CD4-positive, alpha-beta T cell treated with Interleukin-6 at 100 ng/mL for 8 hours (primary cell): ENCODE data around the gene IRAK2.
A peak's percentile ranks its signal among the peaks of the same experiment; 100 is the strongest.
"Not testable (repeated sequence)": the region's sequence is repeated elsewhere in the genome, so short reads cannot be mapped to it uniquely, and the experiment has no call there.

Source experiments
- DNase-seq: peaks from one replicate; pipeline ENCODE4 v3.0.0-alpha.2; 2020; ENCODE audit warnings: mixed read lengths, low spot score

Gene IRAK2

DNA sequence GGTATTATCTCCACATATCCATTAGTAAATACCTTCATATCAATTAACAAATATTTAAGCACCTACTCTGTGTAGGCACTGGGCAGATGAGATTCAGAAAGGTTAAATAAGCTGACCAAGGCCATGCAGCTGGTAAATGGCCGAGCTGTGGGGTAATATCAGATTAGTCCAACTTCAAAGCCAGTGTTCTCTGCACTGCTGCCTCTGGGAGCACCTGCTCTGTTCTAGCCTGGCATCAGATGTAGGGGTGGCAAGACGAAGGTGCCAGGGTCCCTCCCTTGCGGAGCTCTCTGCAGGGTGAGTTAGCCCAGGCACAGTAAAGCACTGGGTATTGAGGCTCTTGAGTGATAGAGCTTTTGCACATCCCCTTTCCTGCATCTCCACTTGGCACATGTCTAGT is 89.0 kb downstream of the IRAK2 start:
- no peak for DNase-seq

DNA sequence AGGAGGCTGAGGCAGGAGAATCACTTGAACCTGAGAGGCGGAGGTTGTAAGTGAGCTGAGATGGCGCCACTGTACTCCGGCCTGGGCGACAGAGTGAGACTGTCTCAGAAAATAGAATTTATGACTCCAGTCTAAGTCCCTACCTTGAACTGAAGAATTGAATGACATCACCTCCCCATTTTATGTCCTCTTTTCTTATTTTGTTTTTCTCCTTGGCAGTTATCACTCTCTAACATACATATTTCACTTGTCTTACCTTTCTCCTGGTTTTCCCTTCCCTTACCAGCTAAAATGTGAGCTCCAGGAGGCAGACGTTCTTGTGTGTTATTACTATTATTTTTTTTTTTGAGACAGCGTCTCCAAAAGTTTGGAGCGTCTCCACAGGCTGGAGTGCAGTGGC is 91.1 kb downstream of the IRAK2 start:
- no peak for DNase-seq

GRCh38 chr3:10259036-10259435 is 94.3 kb downstream of the IRAK2 start:
- DNase-seq, result no peak

DNA sequence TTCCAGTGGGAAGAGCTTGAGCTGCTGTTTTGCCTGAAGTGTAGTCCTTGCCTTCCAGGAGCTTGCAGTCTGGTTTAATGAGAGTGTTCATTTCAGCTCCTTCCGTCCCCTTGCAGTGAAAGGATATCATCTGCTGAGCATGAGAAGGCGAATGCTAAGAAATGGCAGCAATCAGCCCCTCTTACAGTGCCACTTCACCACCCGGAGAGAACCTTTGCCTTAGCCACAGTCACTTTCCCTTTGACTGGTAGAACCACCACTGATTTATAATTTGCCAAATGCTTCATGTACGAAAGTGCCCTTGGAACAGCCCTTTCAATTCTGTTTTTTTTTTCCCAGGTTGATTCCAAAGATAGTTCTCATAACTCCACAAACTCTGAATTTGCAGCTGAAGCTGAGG is 95.1 kb downstream of the IRAK2 start:
- DNase-seq, result no peak

- no peak for DNase-seq
These were observed 95.5 kb downstream of the IRAK2 start for GRCh38 chr3:10260211-10260701.

DNA sequence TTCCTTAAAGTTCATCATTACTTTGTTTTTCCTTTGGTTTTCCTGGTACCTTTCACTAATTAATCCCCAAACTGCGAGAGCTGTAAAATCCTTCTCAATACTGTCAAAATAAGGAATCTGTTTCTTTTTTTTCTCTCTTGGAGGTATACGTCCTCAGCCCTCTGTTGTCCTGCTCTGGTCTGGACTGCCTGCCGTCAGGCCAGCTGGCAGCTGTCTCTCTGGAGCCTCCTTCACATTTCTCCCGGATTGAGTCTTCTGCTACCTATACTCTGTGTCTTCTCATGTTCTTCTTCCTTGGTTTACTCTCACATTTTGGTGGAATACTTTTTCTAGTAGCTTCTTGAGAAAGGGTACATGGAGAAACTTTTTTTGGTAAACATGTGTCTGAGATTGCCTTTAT is 97.3 kb downstream of the IRAK2 start:
- no peak for DNase-seq

DNA sequence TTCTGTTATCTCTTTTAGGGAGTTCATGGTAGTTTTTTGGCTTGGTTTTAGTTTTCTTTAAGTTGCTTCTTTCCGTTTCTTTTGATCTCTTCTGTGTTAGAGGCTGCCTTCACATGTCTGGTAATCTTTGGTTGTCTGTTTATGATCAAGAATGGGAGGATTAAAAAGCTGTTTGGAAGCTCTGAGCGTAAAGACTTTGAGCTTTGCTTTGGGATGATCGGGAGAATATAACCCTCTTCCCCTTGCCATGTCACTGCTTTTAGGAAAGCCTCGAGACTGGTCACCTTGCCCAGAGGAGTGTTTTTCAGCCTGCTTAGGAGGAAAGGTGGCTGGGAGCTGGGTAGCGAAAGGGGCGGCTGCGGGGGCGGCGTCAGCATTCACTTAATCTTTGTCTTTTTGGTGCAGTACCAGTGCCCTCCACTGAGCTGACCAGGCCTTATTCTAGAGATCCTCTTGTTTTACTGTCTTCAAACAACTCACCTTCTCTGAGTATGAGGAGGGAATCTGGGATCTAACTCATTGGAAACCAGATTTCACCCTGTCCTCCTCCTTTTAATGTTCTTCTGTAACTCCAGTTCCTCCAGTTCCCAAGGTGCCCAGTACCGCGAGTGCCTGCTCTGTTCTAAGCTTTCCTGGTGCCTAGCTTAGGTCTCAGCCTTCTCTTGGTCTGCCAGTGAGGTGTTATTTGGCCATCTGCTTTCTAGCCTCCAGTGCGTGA is 99.1 kb downstream of the IRAK2 start:
- DNase-seq, result peak; percentile 63

DNA sequence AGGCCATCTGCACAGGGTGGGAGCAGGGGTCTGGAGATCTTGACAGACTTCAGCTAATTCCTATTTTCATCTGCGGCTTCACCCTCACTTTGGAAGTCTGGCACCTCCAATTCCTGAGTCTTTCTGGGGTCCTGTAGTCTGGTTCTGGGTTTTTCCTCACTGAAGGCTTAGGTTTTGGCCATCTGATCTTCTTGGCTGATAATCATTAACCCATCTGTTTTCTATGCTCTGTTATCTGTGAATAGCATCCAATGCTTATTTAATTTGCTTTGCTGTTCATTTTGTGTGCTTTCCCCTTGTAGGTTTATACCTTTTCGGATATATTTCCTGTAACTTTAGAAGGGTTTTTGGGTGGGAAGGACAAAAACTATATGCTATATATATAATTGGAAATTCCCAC is 101.1 kb downstream of the IRAK2 start:
- DNase-seq, result no peak

- not testable (repeated sequence) for DNase-seq
These were observed 102.2 kb downstream of the IRAK2 start for GRCh38 chr3:10266936-10267335.

DNA sequence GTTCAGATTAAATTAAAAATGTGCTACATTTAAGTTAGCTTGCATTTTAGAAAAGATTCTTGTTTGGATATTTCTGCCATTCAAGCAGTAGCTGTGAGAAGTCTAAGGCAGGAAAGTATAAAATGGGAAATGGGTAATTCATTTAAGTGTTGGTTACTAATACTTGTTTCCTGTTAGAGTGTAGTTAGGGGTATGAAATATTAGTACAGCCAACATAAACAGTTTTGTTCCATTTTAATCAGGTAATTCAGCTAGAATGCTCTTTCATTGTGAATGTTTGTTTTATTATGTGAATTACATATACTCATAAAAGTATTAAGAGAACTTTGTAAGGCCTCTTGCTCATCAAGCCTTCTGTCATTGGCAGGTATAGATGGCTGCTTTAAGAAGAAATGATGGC is 103.4 kb downstream of the IRAK2 start:
- DNase-seq, result no peak

DNA sequence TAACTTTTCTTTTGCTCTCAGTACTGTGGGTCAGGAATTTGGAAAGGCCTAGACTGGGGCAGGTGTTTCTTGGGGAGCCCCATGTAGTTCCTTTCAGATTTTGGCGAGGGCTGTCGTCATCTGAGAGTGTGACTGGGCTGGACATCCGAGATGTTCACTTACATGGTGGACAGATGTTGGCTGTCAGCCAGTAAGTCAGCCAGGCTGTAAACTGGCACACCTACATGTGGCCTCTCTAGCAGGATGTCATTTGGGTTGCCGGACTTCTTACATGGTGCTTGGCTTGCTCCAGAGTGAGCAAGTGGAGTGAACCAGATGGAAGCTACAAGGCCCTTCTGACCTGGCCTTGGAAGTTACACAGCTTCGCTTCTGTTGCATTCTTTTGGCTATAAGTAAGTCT is 104.2 kb downstream of the IRAK2 start:
- no peak for DNase-seq

- DNase-seq, result no peak
These were observed 104.7 kb downstream of the IRAK2 start for GRCh38 chr3:10269443-10269842.

DNA sequence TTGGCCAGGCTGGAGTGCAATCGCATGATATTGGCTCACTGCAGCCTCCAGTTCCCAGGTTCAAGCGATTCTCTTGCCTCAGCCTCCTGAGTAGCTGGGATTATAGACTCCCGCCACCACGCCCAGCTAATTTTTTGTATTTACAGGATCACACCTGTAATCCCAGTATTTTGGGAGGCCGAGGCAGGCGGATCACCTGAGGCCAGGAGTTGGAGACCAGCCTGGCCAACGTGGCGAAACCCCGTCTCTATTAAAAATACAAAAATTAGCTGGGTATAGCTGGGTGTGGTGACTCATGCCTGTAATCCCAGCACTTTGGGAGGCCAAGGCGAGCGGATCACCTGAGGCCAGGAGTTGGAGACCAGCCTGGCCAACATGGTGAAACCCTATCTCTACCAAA is 107.8 kb downstream of the IRAK2 start:
- not testable (repeated sequence) for DNase-seq

GRCh38 chr3:10272977-10273376 is 108.3 kb downstream of the IRAK2 start:
- no peak for DNase-seq

- no peak for DNase-seq
These were observed 109.1 kb downstream of the IRAK2 start for GRCh38 chr3:10273702-10274305.

DNA sequence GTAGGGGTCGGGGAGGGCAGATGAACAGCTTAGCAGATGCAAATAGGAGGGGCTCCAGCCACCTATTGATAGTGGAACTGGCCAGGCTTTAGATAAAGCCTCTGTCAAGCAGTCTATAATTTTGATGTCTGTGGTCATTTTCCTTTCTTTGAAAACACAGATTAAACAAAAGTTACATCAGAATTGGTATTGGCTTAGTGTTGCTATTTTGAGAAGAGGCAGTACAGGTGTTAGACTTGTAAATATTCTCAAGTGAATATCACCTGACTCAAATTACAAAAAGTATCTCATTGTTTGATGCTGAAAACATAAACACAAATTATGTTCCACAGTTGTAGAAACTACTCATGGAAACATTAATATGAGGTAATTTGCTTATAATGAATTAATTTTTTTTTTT is 109.9 kb downstream of the IRAK2 start:
- no peak for DNase-seq

DNA sequence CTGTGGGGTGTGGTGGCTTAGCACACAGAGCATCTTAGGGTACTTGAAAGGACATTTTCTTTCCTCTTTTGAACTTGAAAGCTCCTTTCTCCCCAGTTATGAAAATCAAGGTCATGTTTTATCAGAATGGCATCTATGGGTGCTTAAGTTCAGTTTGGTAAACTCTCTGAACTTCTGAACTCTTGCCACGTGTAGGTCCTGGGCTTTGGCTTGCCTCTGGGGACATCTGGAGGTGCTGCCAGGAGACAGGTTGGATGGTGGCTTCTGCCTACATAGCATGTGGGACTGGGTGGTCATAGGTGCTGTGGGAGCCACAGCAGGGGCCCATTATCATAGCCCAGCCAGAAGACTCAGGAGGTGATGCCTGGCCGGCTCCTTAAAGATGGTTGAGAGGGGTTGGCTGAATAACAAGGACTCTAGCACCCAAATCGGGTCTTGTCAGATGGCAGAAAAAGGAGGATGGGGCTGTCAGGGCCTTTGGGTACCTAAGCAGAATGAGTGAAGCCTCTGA is 112.5 kb downstream of the IRAK2 start:
- no peak for DNase-seq

DNA sequence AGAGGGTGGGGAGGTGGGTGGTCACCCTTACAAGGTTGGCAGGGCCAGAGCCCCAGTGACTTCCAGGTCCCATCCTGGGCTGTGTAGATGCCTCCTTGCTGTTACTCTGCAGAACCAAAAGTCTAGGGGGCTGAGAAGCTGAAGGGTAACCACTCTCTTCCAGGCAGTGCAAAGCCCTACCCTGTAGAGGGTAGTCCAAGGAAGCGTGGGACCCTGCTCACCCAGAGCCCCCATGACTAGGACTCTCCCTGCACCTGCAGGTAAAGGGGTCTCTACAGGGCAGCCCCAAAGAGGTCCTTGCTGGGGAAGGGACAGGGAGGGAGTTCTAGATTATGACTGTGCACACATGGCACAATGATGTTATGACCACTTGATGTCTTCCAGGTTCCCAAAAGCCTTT is 113.8 kb downstream of the IRAK2 start:
- no peak for DNase-seq

- DNase-seq, result no peak
These were observed 114.9 kb downstream of the IRAK2 start for GRCh38 chr3:10279384-10280176.

GRCh38 chr3:10280177-10280529 is 115.4 kb downstream of the IRAK2 start:
- DNase-seq, result no peak

GRCh38 chr3:10280571-10280970 is 115.9 kb downstream of the IRAK2 start:
- DNase-seq, result no peak

- DNase-seq, result no peak
These were observed 117.2 kb downstream of the IRAK2 start for GRCh38 chr3:10281951-10282350.

DNA sequence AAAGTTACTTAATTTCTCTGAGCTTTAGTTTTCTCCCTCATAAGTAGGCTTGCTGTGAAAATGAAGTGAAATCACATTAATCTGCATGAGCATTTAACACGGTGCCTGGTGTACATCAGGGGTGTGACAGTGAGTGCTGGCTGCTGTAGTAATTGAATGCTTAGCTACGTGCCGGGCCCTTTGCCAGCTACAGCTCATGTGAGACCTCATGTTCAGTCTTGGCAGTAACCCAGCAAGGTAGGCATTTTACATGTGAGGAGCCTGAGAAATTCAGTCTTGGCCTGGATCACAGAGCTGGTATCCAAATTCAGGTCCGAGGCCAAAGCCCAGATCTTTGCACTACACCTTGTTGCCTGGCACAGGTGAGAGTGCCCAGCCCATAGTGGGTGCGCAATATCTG is 118.9 kb downstream of the IRAK2 start:
- no peak for DNase-seq
